Endodermal cell (in vitro differentiated cells): ENCODE measurements around the gene SEMA5B. TPM values are rescaled to one million over a fixed set of nuclear protein-coding genes. Genes with fewer than 3 reads are reported as not detected.
A peak's percentile ranks its signal among the peaks of the same experiment; 100 is the strongest.

Experiments
- DNase-seq: peaks from one replicate; pipeline ENCODE4 v3.0.0-alpha.2; 2017
- H3K27ac ChIP-seq: 2 replicates; pipeline ENCODE4 v1.5.1; 2013; ENCODE audit warnings: mild to moderate bottlenecking, low read depth, low read length, moderate library complexity
- H3K27me3 ChIP-seq: 2 replicates; pipeline ENCODE4 v1.6.1; 2013; ENCODE audit warnings: mild to moderate bottlenecking, low read length, moderate library complexity; ENCODE audit not compliant: insufficient read depth, control insufficient read depth, poor library complexity, severe bottlenecking
- H3K36me3 ChIP-seq: 2 replicates; pipeline ENCODE4 v1.7.0; 2013; ENCODE audit warnings: mild to moderate bottlenecking, low read length, moderate library complexity; ENCODE audit not compliant: control insufficient read depth, insufficient read depth
- H3K4me1 ChIP-seq: one replicate; pipeline ENCODE4 v1.7.0; 2013; ENCODE audit warnings: low read length; ENCODE audit not compliant: control insufficient read depth, insufficient read depth
- H3K4me3 ChIP-seq: 2 replicates; pipeline ENCODE4 v1.5.1; 2013; ENCODE audit warnings: mild to moderate bottlenecking, low read length, moderate library complexity
- H3K9ac ChIP-seq: 2 replicates; pipeline ENCODE4 v1.6.1; 2013; ENCODE audit warnings: mild to moderate bottlenecking, low read length, moderate library complexity; ENCODE audit not compliant: poor library complexity, severe bottlenecking; ENCODE audit errors: extremely low read depth
- H3K9me3 ChIP-seq: 2 replicates; pipeline ENCODE4 v1.6.1; 2013; ENCODE audit warnings: mild to moderate bottlenecking, low read length, moderate library complexity; ENCODE audit not compliant: control insufficient read depth
- H3K27ac Mint-ChIP-seq: 2 replicates; pipeline ENCODE4 v1.8.0; 2020; ENCODE audit warnings: mixed read lengths
- H3K27me3 Mint-ChIP-seq: 2 replicates; pipeline ENCODE4 v1.8.0; 2021; ENCODE audit warnings: mild to moderate bottlenecking, mixed read lengths; ENCODE audit not compliant: insufficient read depth
- H3K36me3 Mint-ChIP-seq: 2 replicates; pipeline ENCODE4 v1.8.0; 2020; ENCODE audit warnings: low read depth, mixed read lengths
- H3K4me1 Mint-ChIP-seq: 2 replicates; pipeline ENCODE4 v1.8.0; 2020; ENCODE audit warnings: mixed read lengths
- H3K4me3 Mint-ChIP-seq: 2 replicates; pipeline ENCODE4 v1.8.0; 2020; ENCODE audit warnings: mild to moderate bottlenecking, moderate library complexity, mixed read lengths
- H3K9me3 Mint-ChIP-seq: 2 replicates; pipeline ENCODE4 v1.8.0; 2020; ENCODE audit warnings: mild to moderate bottlenecking, mixed read lengths
- WGBS, 2 experiments: methylation state at CpG; one replicate each; pipeline versions ENCODE4 v1.1.5 to v1.1.7; 2013; ENCODE audit warnings: missing lambda C conversion rate in 2 of 2, mixed read lengths in 1 of 2; ENCODE audit not compliant: insufficient coverage in 1 of 2, insufficient read length in 1 of 2; 5-methylcytosine and 5-hydroxymethylcytosine counted together
- total RNA-seq, 2 donors: library from RNA; stranded (reverse); fragmentation: NEBNext Ultra II Directional in 1 of 2; extraction: Animal tissue kit (Norgen Biotek cat#: 25700) in 1 of 2; gene quantifications; 2 replicates in 1 of 2; 3 replicates in 1 of 2; pipeline ENCODE4 v1.2.1, GENCODE V29; 2021
- TF ChIP-seq, protein P1 (sequence below): fragments of 200-600 bp; sonication (generic); conservative IDR thresholded peaks from 2 replicates; pipeline ENCODE4 v1.5.0; 2021; ENCODE audit warnings: antibody characterized with exemption, mild to moderate bottlenecking

SEMA5B gene
- total RNA-seq, 2 donors from 2014 or later: 37.3 to 45.8 TPM

GRCh38 chr3:123070510-123070909 is 42.9 kb upstream of the SEMA5B start:
- Histone ChIP-seq H3K36me3 (no peaks in the 10 kb centered on the region), H3K4me1 (peaks cover 14% of the 10 kb centered on the region), H3K4me3 (no peak overlapping the region), H3K27me3 (no peaks in the 10 kb centered on the region), H3K27ac (no peak overlapping the region), H3K9ac (no peak overlapping the region), H3K9me3 (no peaks in the 10 kb centered on the region)
- Mint-ChIP-seq H3K36me3 (no peaks in the 10 kb centered on the region), H3K4me1 (peaks cover 36% of the 10 kb centered on the region), H3K27me3 (peaks cover 10% of the 10 kb centered on the region), H3K9me3 (no peaks in the 10 kb centered on the region), H3K4me3 (no peak overlapping the region), H3K27ac (no peak overlapping the region)
- TF ChIP-seq, protein P1, sequence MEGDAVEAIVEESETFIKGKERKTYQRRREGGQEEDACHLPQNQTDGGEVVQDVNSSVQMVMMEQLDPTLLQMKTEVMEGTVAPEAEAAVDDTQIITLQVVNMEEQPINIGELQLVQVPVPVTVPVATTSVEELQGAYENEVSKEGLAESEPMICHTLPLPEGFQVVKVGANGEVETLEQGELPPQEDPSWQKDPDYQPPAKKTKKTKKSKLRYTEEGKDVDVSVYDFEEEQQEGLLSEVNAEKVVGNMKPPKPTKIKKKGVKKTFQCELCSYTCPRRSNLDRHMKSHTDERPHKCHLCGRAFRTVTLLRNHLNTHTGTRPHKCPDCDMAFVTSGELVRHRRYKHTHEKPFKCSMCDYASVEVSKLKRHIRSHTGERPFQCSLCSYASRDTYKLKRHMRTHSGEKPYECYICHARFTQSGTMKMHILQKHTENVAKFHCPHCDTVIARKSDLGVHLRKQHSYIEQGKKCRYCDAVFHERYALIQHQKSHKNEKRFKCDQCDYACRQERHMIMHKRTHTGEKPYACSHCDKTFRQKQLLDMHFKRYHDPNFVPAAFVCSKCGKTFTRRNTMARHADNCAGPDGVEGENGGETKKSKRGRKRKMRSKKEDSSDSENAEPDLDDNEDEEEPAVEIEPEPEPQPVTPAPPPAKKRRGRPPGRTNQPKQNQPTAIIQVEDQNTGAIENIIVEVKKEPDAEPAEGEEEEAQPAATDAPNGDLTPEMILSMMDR: no peak
- DNase-seq: peak; percentile 43
- WGBS, 2 experiments: 84 to 87% methylated on average over 8 of the region's 8 CpGs

DNA sequence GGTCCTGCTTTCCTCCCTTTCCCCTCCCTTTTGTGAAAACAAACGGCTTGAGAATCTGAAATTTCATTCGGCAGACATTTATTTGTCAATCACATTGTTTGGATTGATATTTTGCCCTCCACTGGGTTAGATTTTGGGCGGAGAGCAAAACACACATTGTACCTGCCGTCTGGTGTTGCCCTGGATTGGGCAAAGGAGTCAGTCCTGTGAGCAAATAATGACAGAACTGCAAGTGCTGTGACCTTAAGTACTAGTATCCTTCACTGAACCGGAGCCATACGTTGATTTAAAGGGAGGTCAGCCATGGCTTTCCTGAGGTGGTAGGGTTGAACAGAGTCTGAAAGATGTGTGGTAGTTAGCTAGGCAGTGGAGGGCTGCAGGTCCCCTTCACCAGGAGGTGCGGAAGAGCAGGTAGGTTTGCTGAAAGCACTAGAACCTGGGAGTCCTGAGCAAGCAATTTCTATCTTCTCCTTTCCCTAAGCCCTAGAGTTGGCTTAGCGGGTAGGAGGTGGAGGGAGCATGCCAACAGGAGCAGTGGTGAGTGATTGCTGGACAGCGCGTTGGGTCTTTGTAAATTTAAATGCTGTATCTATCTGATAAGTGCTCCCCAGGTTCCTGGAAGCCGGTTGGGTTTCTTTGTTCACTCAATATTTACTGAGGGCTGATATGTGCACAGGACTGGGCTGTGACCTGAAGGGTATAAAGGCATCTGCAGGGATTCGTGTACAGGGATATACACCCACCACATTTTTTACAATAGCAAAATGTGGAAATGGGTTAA is 41.2 kb upstream of the SEMA5B start:
- TF ChIP-seq, protein P1: peak; percentile 34
- Mint-ChIP-seq H3K4me1 (peaks cover 30% of the 10 kb centered on the region), H3K9me3 (no peaks in the 10 kb centered on the region), H3K4me3 (peak overlapping the region; percentile 81), H3K27ac (peak overlapping the region; percentile 42), H3K27me3 (peaks cover 25% of the 10 kb centered on the region), H3K36me3 (no peaks in the 10 kb centered on the region)
- H3K4me3 ChIP-seq: peak overlapping the region; percentile 94
- H3K9me3 ChIP-seq: no peaks in the 10 kb centered on the region
- H3K36me3 ChIP-seq: no peaks in the 10 kb centered on the region
- 34 to 37% methylated on average over 7 to 12 of the region's 12 CpGs for WGBS, 2 experiments
- no peak overlapping the region for H3K27ac ChIP-seq
- H3K4me1 ChIP-seq: peaks cover 14% of the 10 kb centered on the region
- peak overlapping the region; percentile 75 for H3K9ac ChIP-seq
- no peaks in the 10 kb centered on the region for H3K27me3 ChIP-seq
- peak; percentile 54 for DNase-seq

GRCh38 chr3:123067689-123068600 is 40.4 kb upstream of the SEMA5B start:
- TF ChIP-seq, protein P1: no peak
- H3K36me3 Mint-ChIP-seq: no peaks in the 10 kb centered on the region
- H3K4me1 Mint-ChIP-seq: peaks cover 30% of the 10 kb centered on the region
- peaks cover 31% of the 10 kb centered on the region for H3K27me3 Mint-ChIP-seq
- H3K36me3 ChIP-seq: no peaks in the 10 kb centered on the region
- H3K27ac ChIP-seq: no peak overlapping the region
- no peaks in the 10 kb centered on the region for H3K9me3 ChIP-seq
- H3K4me3 Mint-ChIP-seq: peak overlapping the region; percentile 81
- H3K27ac Mint-ChIP-seq: peak overlapping the region; percentile 42
- peaks cover 14% of the 10 kb centered on the region for H3K4me1 ChIP-seq
- peak overlapping the region; percentile 75 for H3K9ac ChIP-seq
- no peaks in the 10 kb centered on the region for H3K27me3 ChIP-seq
- peak; percentile 87 for DNase-seq
- peak overlapping the region; percentile 94 for H3K4me3 ChIP-seq
- WGBS, 2 experiments: 3% methylated on average over 12 to 21 of the region's 24 CpGs
- no peaks in the 10 kb centered on the region for H3K9me3 Mint-ChIP-seq
